HepG2 (cell line): Measurements from ENCODE around the gene LATS2. TPM values are rescaled to one million over a fixed set of nuclear protein-coding genes. Genes with fewer than 3 reads are reported as not detected.

ENCODE experiments used
- CENPX ChIP-seq: sonication (generic); formaldehyde crosslinking; IDR thresholded peaks from 2 replicates; pipeline ENCODE4 v1.9.0; 2021; ENCODE audit warnings: mild to moderate bottlenecking, missing genetic modification reagents, moderate library complexity
- EED ChIP-seq: sonication (generic); formaldehyde crosslinking; IDR thresholded peaks from 2 replicates; pipeline ENCODE4 v1.5.0; 2020; ENCODE audit warnings: mild to moderate bottlenecking, missing genetic modification reagents
- FOXA1 ChIP-seq, 2 experiments: fragments of 450-650 bp in 1 of 2; sonication (generic) in 1 of 2; formaldehyde crosslinking in 1 of 2; IDR thresholded peaks; 2 replicates each; pipeline versions ENCODE4 v1.4.0 to v1.6.1; 2016 to 2020; ENCODE audit warnings: missing genetic modification reagents in 1 of 2
- GATA4 ChIP-seq: sonication (generic); IDR thresholded peaks from 2 replicates; pipeline ENCODE4 v1.6.1; 2016; ENCODE audit warnings: antibody characterized with exemption, low read depth, borderline replicate concordance
- HDAC2 ChIP-seq: sonication (generic); formaldehyde crosslinking; IDR thresholded peaks from 2 replicates; pipeline ENCODE4 v1.4.0; 2020; ENCODE audit warnings: missing genetic modification reagents
- HHEX ChIP-seq: IDR thresholded peaks from 2 replicates; pipeline ENCODE4 v1.6.1; 2016; ENCODE audit warnings: control low read depth
- HNRNPLL ChIP-seq: fragments of 200-400 bp; formaldehyde crosslinking; IDR thresholded peaks from 2 replicates; pipeline ENCODE4 v1.6.1; 2017; ENCODE audit warnings: mild to moderate bottlenecking, low read depth, low read length; ENCODE audit not compliant: poor library complexity, severe bottlenecking
- KLF11 ChIP-seq: IDR thresholded peaks from 2 replicates; pipeline ENCODE4 v1.6.1; 2016; ENCODE audit warnings: missing compliant biosample characterization
- NCOR1 ChIP-seq: fragments of 200-600 bp; sonication (generic); IDR thresholded peaks from 2 replicates; pipeline ENCODE4 v1.7.0; 2017; ENCODE audit warnings: antibody characterized with exemption, low read length, borderline replicate concordance
- NFKBIZ ChIP-seq: IDR thresholded peaks from 2 replicates; pipeline ENCODE4 v1.6.1; 2018; ENCODE audit warnings: missing genetic modification reagents, missing compliant biosample characterization
- NR2C2 ChIP-seq: sonication (generic); formaldehyde crosslinking; IDR thresholded peaks from 2 replicates; pipeline ENCODE4 v1.4.0; 2020; ENCODE audit warnings: missing genetic modification reagents, mild to moderate bottlenecking, moderate library complexity, borderline replicate concordance
- NR2F6 ChIP-seq, 2 experiments: IDR thresholded peaks; 2 replicates each; pipeline ENCODE4 v1.6.1; 2016; ENCODE audit warnings: antibody characterized with exemption in 1 of 2, mild to moderate bottlenecking in 1 of 2
- PCBP1 ChIP-seq: fragments of 200-400 bp; formaldehyde crosslinking; IDR thresholded peaks from 2 replicates; pipeline ENCODE4 v1.6.1; 2017; ENCODE audit warnings: mild to moderate bottlenecking, low read depth, low read length, borderline replicate concordance
- RAD21 ChIP-seq: fragments of 450-650 bp; formaldehyde crosslinking; IDR thresholded peaks from 2 replicates; pipeline ENCODE4 v1.5.0; 2020; ENCODE audit warnings: mild to moderate bottlenecking
- RARA ChIP-seq: IDR thresholded peaks from 2 replicates; pipeline ENCODE4 v1.6.1; 2016; ENCODE audit warnings: missing genetic modification reagents, missing compliant biosample characterization
- RFX5 ChIP-seq: IDR thresholded peaks from 2 replicates; pipeline ENCODE4 v1.6.1; 2011; ENCODE audit warnings: low read depth, low read length, improper control_type of control experiment
- RXRA ChIP-seq: sonication (generic); formaldehyde crosslinking; IDR thresholded peaks from 2 replicates; pipeline ENCODE4 v1.5.1; 2020; ENCODE audit warnings: missing genetic modification reagents
- SATB2 ChIP-seq: sonication (generic); formaldehyde crosslinking; IDR thresholded peaks from 2 replicates; pipeline ENCODE4 v1.5.0; 2020; ENCODE audit warnings: missing genetic modification reagents
- SIX1 ChIP-seq: sonication (generic); formaldehyde crosslinking; IDR thresholded peaks from 2 replicates; pipeline ENCODE4 v1.4.0; 2020; ENCODE audit warnings: missing genetic modification reagents, borderline replicate concordance
- SOX6 ChIP-seq, 2 experiments: fragments of 450-650 bp in 1 of 2; sonication (generic) in 1 of 2; formaldehyde crosslinking in 1 of 2; IDR thresholded peaks; 2 replicates each; pipeline versions ENCODE4 v1.4.0 to v1.6.1; 2017 to 2020; ENCODE audit warnings: antibody characterized with exemption in 1 of 2, mild to moderate bottlenecking in 1 of 2, missing genetic modification reagents in 1 of 2
- SYNCRIP ChIP-seq: fragments of 200-400 bp; formaldehyde crosslinking; IDR thresholded peaks from 2 replicates; pipeline ENCODE4 v1.6.1; 2018; ENCODE audit warnings: mild to moderate bottlenecking, low read depth, low read length; ENCODE audit not compliant: insufficient read depth
- TAF1 ChIP-seq: sonication (generic); formaldehyde crosslinking; IDR thresholded peaks from 2 replicates; pipeline ENCODE4 v1.4.0; 2020; ENCODE audit warnings: missing genetic modification reagents
- ZBTB1 ChIP-seq: sonication (generic); formaldehyde crosslinking; IDR thresholded peaks from 2 replicates; pipeline ENCODE4 v1.4.0; 2020; ENCODE audit warnings: missing genetic modification reagents, borderline replicate concordance
- ZFP82 ChIP-seq: sonication (generic); formaldehyde crosslinking; IDR thresholded peaks from 2 replicates; pipeline ENCODE4 v1.5.1; 2020; ENCODE audit warnings: mild to moderate bottlenecking, missing genetic modification reagents, borderline replicate concordance
- ZIK1 ChIP-seq: sonication (generic); formaldehyde crosslinking; IDR thresholded peaks from 2 replicates; pipeline ENCODE4 v1.5.0; 2020; ENCODE audit warnings: mild to moderate bottlenecking, low read depth, missing genetic modification reagents, borderline replicate concordance
- ZNF563 ChIP-seq: sonication (generic); formaldehyde crosslinking; IDR thresholded peaks from 2 replicates; pipeline ENCODE4 v1.8.0; 2022; ENCODE audit warnings: mild to moderate bottlenecking, moderate library complexity, missing genetic modification reagents
- polyA plus RNA-seq, 8 experiments: library from polyadenylated mRNA; depleted of rRNA in 3 of 8; stranded (reverse) in 7 of 8; unstranded in 1 of 8; fragments of >200 nt; fragmentation: Illumina TruSeq in 4 of 8; extraction: Trizol in 4 of 8; gene quantifications; 2 replicates each; pipeline versions ENCODE4 v1.2.1 to v1.2.3, GENCODE V29; 2011 to 2016; ENCODE audit warnings: low read depth in 4 of 8, missing spikeins in 1 of 8, mixed read lengths in 1 of 8; ENCODE audit not compliant: insufficient read depth in 1 of 8
- total RNA-seq, 5 experiments: library from RNA; depleted of rRNA; stranded (reverse); fragments of >200 nt; fragmentation: Illumina TruSeq; extraction: Trizol; gene quantifications; 2 replicates each; pipeline ENCODE4 v1.2.3, GENCODE V29; 2016; ENCODE audit warnings: low read depth in 1 of 5
- TF ChIP-seq, protein P1 (sequence below): IDR thresholded peaks from 2 replicates; pipeline ENCODE4 v1.6.1; 2016; ENCODE audit warnings: missing biosample characterization, missing genetic modification reagents, low read depth
- TF ChIP-seq, protein P2 (sequence below): sonication (generic); formaldehyde crosslinking; IDR thresholded peaks from 2 replicates; pipeline ENCODE4 v1.5.1; 2020; ENCODE audit warnings: mild to moderate bottlenecking, missing genetic modification reagents, moderate library complexity
- TF ChIP-seq, protein P3 (sequence below), 2 experiments: fragments of 450-650 bp in 1 of 2; sonication (generic) in 1 of 2; formaldehyde crosslinking; IDR thresholded peaks; 2 replicates each; pipeline versions ENCODE4 v1.5.0 to v1.8.0; 2020 to 2022; ENCODE audit warnings: mild to moderate bottlenecking in 1 of 2, missing genetic modification reagents in 1 of 2

Gene LATS2
- total and polyA plus RNA-seq, 2 of the 13 experiments (the other 11 are each of a cell fraction or from before 2014, with no cell fraction given) = 7.3 to 8.5 TPM

DNA sequence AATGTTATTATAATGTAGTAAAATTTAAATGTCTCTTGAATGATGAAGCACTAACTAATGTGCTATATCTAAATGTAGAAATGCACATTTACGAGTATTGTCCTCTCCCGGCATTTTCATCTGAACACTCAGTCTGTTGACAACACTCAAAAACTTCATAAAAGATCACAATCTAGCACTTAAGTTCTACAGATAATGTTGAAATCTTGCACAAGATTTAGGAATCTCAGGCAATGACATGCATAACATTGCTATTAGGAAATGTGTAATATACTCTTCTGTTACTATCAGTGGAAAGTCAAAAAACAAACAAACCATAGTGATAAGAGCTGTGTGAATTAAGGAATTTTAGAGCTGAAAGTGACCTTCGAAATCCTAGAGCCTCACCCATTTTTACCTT lies 121.3 kb downstream of the LATS2 start (continued):
- TF ChIP-seq, protein P1, sequence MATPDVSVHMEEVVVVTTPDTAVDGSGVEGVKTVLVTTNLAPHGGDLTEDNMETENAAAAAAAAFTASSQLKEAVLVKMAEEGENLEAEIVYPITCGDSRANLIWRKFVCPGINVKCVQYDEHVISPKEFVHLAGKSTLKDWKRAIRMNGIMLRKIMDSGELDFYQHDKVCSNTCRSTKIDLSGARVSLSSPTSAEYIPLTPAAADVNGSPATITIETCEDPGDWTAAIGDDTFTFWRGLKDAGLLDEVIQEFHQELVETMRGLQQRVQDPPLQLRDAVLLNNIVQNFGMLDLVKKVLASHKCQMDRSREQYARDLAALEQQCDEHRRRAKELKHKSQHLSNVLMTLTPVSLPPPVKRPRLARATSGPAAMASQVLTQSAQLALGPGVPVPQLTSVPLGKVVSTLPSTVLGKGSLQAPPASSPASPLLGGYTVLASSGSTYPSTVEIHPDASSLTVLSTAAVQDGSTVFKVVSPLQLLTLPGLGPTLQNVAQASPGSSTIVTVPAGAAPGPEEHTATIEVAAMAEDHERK (CRISPR knock-in tag) = no peak
- no peak for TF ChIP-seq HNRNPLL
- TF ChIP-seq, protein P2, sequence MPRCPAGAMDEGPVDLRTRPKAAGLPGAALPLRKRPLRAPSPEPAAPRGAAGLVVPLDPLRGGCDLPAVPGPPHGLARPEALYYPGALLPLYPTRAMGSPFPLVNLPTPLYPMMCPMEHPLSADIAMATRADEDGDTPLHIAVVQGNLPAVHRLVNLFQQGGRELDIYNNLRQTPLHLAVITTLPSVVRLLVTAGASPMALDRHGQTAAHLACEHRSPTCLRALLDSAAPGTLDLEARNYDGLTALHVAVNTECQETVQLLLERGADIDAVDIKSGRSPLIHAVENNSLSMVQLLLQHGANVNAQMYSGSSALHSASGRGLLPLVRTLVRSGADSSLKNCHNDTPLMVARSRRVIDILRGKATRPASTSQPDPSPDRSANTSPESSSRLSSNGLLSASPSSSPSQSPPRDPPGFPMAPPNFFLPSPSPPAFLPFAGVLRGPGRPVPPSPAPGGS = no peak
- TF ChIP-seq TAF1 (CRISPR knock-in tag) = no peak
- peak; percentile 71; the same call in 1 of the 2 replicates for TF ChIP-seq GATA4
- no peak for TF ChIP-seq ZBTB1 (CRISPR knock-in tag)
- TF ChIP-seq EED (CRISPR knock-in tag) = no peak
- no peak for TF ChIP-seq RFX5
- peak; percentile 41; the same call in 1 of the 2 replicates for TF ChIP-seq HDAC2 (CRISPR knock-in tag)
- no peak for TF ChIP-seq ZFP82 (CRISPR knock-in tag)
- no peak for TF ChIP-seq NFKBIZ
- peak; percentile 24; the same call in 1 of the 2 replicates for TF ChIP-seq NR2C2 (CRISPR knock-in tag)
- no peak for TF ChIP-seq RXRA (CRISPR knock-in tag)
- TF ChIP-seq ZNF563 (CRISPR knock-in tag) = no peak
- peak; percentile 54; the same call in 1 of the 2 replicates for TF ChIP-seq SIX1 (CRISPR knock-in tag)
- TF ChIP-seq SATB2 (CRISPR knock-in tag) = no peak
- TF ChIP-seq RARA (CRISPR knock-in tag) = peak; percentile 31; the same call in 1 of the 2 replicates
- no peak for TF ChIP-seq ZIK1
- TF ChIP-seq, protein P3, sequence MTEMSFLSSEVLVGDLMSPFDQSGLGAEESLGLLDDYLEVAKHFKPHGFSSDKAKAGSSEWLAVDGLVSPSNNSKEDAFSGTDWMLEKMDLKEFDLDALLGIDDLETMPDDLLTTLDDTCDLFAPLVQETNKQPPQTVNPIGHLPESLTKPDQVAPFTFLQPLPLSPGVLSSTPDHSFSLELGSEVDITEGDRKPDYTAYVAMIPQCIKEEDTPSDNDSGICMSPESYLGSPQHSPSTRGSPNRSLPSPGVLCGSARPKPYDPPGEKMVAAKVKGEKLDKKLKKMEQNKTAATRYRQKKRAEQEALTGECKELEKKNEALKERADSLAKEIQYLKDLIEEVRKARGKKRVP (CRISPR knock-in tag; IDR thresholded peaks at IDR 0.05) = peak in 1 of 2 experiments; percentile 78; a peak in 2 of 4 replicates
- no peak for TF ChIP-seq CENPX (CRISPR knock-in tag)
- peak; percentile 67; the same call in 1 of the 2 replicates for TF ChIP-seq NCOR1
- TF ChIP-seq SYNCRIP = no peak
- no peak for TF ChIP-seq KLF11 (CRISPR knock-in tag)
- TF ChIP-seq FOXA1 (IDR thresholded peaks at IDR 0.05) = no peak
- TF ChIP-seq FOXA1 (CRISPR knock-in tag; IDR thresholded peaks at IDR 0.05) = peak; percentile 61
- no peak for TF ChIP-seq SOX6 (IDR thresholded peaks at IDR 0.05)
- peak; percentile 46; the same call in 1 of the 2 replicates for TF ChIP-seq SOX6 (CRISPR knock-in tag; IDR thresholded peaks at IDR 0.05)
- no peak for TF ChIP-seq RAD21 (CRISPR knock-in tag)
- no peak for TF ChIP-seq NR2F6 (IDR thresholded peaks at IDR 0.05)
- TF ChIP-seq NR2F6 (CRISPR knock-in tag; IDR thresholded peaks at IDR 0.05) = 0 out of 2 replicates have a peak, but pooled peaks have one; percentile 18
- no peak for TF ChIP-seq PCBP1
- TF ChIP-seq HHEX = peak; percentile 55; the same call in 1 of the 2 replicates
